Parathyroid adenoma (tissue), 2 donors: ENCODE measurements around the gene BMPER.

Experiments
- H2AFZ ChIP-seq: fragments of 300-600 bp; sonication (generic); one replicate; pipeline ENCODE4 v1.7.0; 2017; ENCODE audit warnings: antibody characterized with exemption, mild to moderate bottlenecking
- H3K27ac ChIP-seq: fragments of 300-600 bp; sonication (generic); one replicate; pipeline ENCODE4 v1.7.0; 2017
- H3K27me3 ChIP-seq: fragments of 300-600 bp; sonication (generic); one replicate; pipeline ENCODE4 v1.7.0; 2017; ENCODE audit warnings: low read length; ENCODE audit not compliant: control insufficient read depth, insufficient read depth
- H3K36me3 ChIP-seq: fragments of 300-600 bp; sonication (generic); one replicate; pipeline ENCODE4 v1.7.0; 2017; ENCODE audit warnings: low read length; ENCODE audit not compliant: control insufficient read depth, insufficient read depth
- H3K4me1 ChIP-seq: fragments of 300-600 bp; sonication (generic); one replicate; pipeline ENCODE4 v1.7.0; 2017; ENCODE audit warnings: control low read depth
- H3K4me2 ChIP-seq: fragments of 300-600 bp; sonication (generic); one replicate; pipeline ENCODE4 v1.7.0; 2017; ENCODE audit warnings: low read length
- H3K4me3 ChIP-seq: fragments of 300-600 bp; sonication (generic); one replicate; pipeline ENCODE4 v1.7.0; 2017; ENCODE audit warnings: low read depth, low read length
- H3K79me2 ChIP-seq: fragments of 300-600 bp; sonication (generic); one replicate; pipeline ENCODE4 v1.7.0; 2017; ENCODE audit warnings: control low read depth
- H3K9ac ChIP-seq: fragments of 300-600 bp; sonication (generic); one replicate; pipeline ENCODE4 v1.7.0; 2017; ENCODE audit warnings: mild to moderate bottlenecking
- H3K9me3 ChIP-seq: fragments of 300-600 bp; sonication (generic); one replicate; pipeline ENCODE4 v1.7.0; 2017; ENCODE audit warnings: low read length; ENCODE audit not compliant: control insufficient read depth
- CTCF ChIP-seq: fragments of 300-600 bp; sonication (generic); IDR thresholded peaks from one replicate; pipeline ENCODE4 v1.7.0; 2017; ENCODE audit warnings: antibody characterized with exemption, mild to moderate bottlenecking
- donor health status: primary hyperparathyroidism.

Gene BMPER

GRCh38 chr7:33986451-33986850 is 81.1 kb downstream of the BMPER start:
- no peaks in the 10 kb centered on the region for H3K36me3 ChIP-seq
- H2AFZ ChIP-seq: no peak overlapping the region
- no peaks in the 10 kb centered on the region for H3K79me2 ChIP-seq
- no peaks in the 10 kb centered on the region for H3K27me3 ChIP-seq
- no peak for TF ChIP-seq CTCF
- no peak overlapping the region for H3K4me3 ChIP-seq
- no peaks in the 10 kb centered on the region for H3K4me1 ChIP-seq
- no peak overlapping the region for H3K27ac ChIP-seq
- H3K9ac ChIP-seq: no peak overlapping the region
- no peak overlapping the region for H3K4me2 ChIP-seq
- H3K9me3 ChIP-seq: no peaks in the 10 kb centered on the region

GRCh38 chr7:33986951-33987947 is 81.9 kb downstream of the BMPER start:
- Histone ChIP-seq H3K27me3 (no peaks in the 10 kb centered on the region), H3K9ac (no peak overlapping the region), H3K79me2 (no peaks in the 10 kb centered on the region), H3K9me3 (no peaks in the 10 kb centered on the region), H3K4me1 (no peaks in the 10 kb centered on the region), H2AFZ (no peak overlapping the region), H3K4me2 (no peak overlapping the region), H3K4me3 (no peak overlapping the region), H3K36me3 (no peaks in the 10 kb centered on the region), H3K27ac (no peak overlapping the region)
- TF ChIP-seq CTCF: no peak

GRCh38 chr7:33996899-33997298 is 91.6 kb downstream of the BMPER start:
- H3K9ac ChIP-seq: no peak overlapping the region
- no peak overlapping the region for H3K27ac ChIP-seq
- H2AFZ ChIP-seq: no peak overlapping the region
- H3K4me1 ChIP-seq: no peaks in the 10 kb centered on the region
- no peaks in the 10 kb centered on the region for H3K9me3 ChIP-seq
- no peak overlapping the region for H3K4me2 ChIP-seq
- no peak for TF ChIP-seq CTCF
- H3K79me2 ChIP-seq: no peaks in the 10 kb centered on the region
- no peaks in the 10 kb centered on the region for H3K36me3 ChIP-seq
- no peak overlapping the region for H3K4me3 ChIP-seq
- no peaks in the 10 kb centered on the region for H3K27me3 ChIP-seq

GRCh38 chr7:33998476-33998875 is 93.1 kb downstream of the BMPER start:
- no peaks in the 10 kb centered on the region for H3K9me3 ChIP-seq
- H3K4me2 ChIP-seq: no peak overlapping the region
- no peak overlapping the region for H3K4me3 ChIP-seq
- no peaks in the 10 kb centered on the region for H3K27me3 ChIP-seq
- H3K27ac ChIP-seq: no peak overlapping the region
- no peak for TF ChIP-seq CTCF
- no peaks in the 10 kb centered on the region for H3K36me3 ChIP-seq
- H2AFZ ChIP-seq: no peak overlapping the region
- H3K79me2 ChIP-seq: no peaks in the 10 kb centered on the region
- H3K4me1 ChIP-seq: no peaks in the 10 kb centered on the region
- H3K9ac ChIP-seq: no peak overlapping the region
